ENCODE results near the gene OR51A4. TPM values are rescaled to one million over a fixed set of nuclear protein-coding genes. Genes with fewer than 3 reads are reported as not detected.
"Not testable (repeated sequence)": the region's sequence is repeated elsewhere in the genome, so short reads cannot be mapped to it uniquely, and the experiment has no call there.

OR51A4 gene
- total RNA-seq, 4 donors from 2014 or later = not detected

DNA sequence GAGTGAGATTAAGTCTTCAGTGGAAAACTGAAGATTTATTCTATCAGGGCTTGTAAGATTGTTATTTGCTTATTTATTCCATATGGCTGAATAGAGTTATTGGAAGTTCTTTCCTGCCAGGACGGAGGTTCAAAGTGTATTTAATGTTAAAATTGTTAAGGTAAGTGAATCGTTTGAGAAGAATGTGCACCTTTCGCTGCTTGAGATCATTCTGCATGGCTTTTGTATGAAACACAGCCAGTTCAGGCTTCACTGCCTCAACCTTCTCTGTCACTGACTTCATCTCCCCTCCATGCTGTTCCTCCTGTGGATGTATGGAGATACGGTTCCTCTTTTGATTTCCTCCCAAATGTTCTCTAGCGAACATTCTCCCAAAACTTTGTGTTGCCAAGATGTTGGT, 28.0 kb upstream of the OR51A4 start:
- H3K4me3 ChIP-seq (ENCODE audit: low read depth, poor library complexity, severe bottlenecking) = no peak overlapping the region
- DNase-seq (ENCODE audit: low spot score in 2 of 2) = no peak
- intact Hi-C loops (cut with DNase I; ENCODE audit: low total_unique reads) = no loop called here
- no peak for TF ChIP-seq POLR2A (IDR thresholded peaks at IDR 0.05)
- TF ChIP-seq, protein P1, sequence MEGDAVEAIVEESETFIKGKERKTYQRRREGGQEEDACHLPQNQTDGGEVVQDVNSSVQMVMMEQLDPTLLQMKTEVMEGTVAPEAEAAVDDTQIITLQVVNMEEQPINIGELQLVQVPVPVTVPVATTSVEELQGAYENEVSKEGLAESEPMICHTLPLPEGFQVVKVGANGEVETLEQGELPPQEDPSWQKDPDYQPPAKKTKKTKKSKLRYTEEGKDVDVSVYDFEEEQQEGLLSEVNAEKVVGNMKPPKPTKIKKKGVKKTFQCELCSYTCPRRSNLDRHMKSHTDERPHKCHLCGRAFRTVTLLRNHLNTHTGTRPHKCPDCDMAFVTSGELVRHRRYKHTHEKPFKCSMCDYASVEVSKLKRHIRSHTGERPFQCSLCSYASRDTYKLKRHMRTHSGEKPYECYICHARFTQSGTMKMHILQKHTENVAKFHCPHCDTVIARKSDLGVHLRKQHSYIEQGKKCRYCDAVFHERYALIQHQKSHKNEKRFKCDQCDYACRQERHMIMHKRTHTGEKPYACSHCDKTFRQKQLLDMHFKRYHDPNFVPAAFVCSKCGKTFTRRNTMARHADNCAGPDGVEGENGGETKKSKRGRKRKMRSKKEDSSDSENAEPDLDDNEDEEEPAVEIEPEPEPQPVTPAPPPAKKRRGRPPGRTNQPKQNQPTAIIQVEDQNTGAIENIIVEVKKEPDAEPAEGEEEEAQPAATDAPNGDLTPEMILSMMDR (IDR thresholded peaks at IDR 0.05) = no peak
- 73 to 74% methylated on average over 5 of the region's 5 CpGs for WGBS, 2 donors

DNA sequence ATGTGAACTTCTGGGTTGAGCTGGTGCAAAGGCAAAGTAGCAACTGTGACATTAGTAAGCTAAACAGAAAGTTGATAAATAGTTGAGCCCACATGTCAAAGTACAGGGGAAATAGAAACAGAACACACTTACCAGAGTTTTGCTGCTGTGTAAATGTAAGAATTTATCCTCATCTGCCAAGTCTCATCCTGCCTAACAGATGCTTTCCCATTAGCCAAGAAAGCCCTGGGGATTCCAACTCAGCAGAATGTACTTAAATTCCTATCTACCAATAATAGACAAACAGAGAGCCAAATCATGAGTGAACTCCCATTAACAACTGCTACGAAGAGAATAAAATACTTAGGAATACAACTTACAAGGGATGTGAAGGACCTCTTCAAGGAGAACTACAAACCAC, 15.4 kb upstream of the OR51A4 start:
- no peak for DNase-seq (ENCODE audit: low spot score in 2 of 2)
- 53 to 77% methylated on average over 1 of the region's 1 CpG for WGBS, 2 donors
- H3K4me3 ChIP-seq (ENCODE audit: low read depth, poor library complexity, severe bottlenecking) = no peak overlapping the region
- TF ChIP-seq, protein P1 (IDR thresholded peaks at IDR 0.05) = no peak
- TF ChIP-seq POLR2A (IDR thresholded peaks at IDR 0.05) = no peak
- intact Hi-C loops (cut with DNase I; ENCODE audit: low total_unique reads) = no loop called here

DNA sequence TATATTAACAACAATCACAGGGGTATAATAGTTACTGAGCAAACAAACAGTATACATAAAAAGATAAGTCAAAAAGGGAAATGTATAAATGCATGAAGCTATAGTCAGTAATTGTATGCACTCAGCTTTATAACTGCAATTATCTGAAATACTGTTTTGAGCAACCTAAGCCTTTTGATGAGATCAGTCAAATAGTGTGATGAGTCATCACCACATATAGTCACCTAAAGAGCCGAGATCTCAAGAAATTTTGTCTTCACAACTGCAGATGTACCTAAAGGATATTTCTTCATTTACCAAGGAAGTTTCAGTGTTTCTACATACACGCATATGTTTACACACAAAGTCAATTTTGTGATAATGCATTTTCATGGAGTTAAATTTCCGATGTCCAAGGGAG, 13.5 kb upstream of the OR51A4 start:
- no peak for TF ChIP-seq POLR2A (IDR thresholded peaks at IDR 0.05)
- TF ChIP-seq, protein P1 (IDR thresholded peaks at IDR 0.05) = no peak
- 82 to 89% methylated on average over 3 of the region's 3 CpGs for WGBS, 2 donors
- H3K4me3 ChIP-seq (ENCODE audit: low read depth, poor library complexity, severe bottlenecking) = no peak overlapping the region
- intact Hi-C loops (cut with DNase I; ENCODE audit: low total_unique reads) = no loop called here
- DNase-seq (ENCODE audit: low spot score in 2 of 2) = no peak

DNA sequence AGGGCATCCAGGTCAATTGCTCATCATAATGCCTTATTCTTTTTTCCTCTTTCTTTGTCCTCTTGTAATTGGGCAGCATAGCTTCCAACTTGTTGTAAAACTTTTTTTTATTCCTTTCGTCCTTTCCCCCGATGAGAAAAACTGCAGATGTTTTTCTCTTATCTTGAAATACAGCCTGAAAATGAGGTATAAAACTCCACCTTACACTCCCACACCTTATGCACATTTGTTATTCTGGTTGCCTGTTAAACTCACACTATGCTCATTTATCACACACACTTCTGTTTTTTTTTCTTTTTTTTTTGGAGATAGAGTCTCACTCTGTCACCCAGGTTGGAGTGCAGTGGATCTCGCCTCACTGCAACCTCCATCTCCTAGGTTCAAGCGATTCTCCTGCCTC, 10.0 kb upstream of the OR51A4 start:
- no peak overlapping the region for H3K4me3 ChIP-seq (ENCODE audit: low read depth, poor library complexity, severe bottlenecking)
- 89 to 92% methylated on average over 4 of the region's 4 CpGs for WGBS, 2 donors
- TF ChIP-seq, protein P1 (IDR thresholded peaks at IDR 0.05) = no peak
- TF ChIP-seq POLR2A (IDR thresholded peaks at IDR 0.05) = no peak
- intact Hi-C loops (cut with DNase I; ENCODE audit: low total_unique reads) = no loop called here
- no peak for DNase-seq (ENCODE audit: low spot score in 2 of 2)

DNA sequence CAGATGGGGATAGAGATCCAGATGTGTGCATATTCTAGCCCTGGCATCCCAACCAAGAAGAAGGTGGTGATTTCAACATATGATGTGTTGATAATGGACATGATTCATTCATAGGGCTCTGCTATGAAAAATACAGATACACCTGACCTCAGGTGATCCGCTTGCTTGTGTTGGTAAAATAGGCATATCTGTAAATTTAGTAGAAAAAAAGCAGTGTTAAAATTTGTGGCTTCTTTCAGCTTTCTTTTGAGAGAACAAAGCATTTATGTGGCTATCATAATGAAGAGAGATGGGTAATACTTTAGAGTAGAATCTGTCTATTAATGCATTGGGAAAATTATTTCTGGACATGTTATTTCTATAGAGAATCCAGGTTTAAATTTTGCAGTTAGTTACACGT, 8.2 kb upstream of the OR51A4 start, which contains the start of gene OR51A2:
Gene OR51A2 (minus strand): TSS at position 101 of the 400 bp plus-strand sequence. CDS start 0 bp downstream, at position 101.
- H3K4me3 ChIP-seq (ENCODE audit: low read depth, poor library complexity, severe bottlenecking); DNase-seq (ENCODE audit: low spot score in 2 of 2); intact Hi-C loops (cut with DNase I; ENCODE audit: low total_unique reads): not testable (repeated sequence)
- 63 to 69% methylated on average over 2 of the region's 2 CpGs for WGBS, 2 donors

DNA sequence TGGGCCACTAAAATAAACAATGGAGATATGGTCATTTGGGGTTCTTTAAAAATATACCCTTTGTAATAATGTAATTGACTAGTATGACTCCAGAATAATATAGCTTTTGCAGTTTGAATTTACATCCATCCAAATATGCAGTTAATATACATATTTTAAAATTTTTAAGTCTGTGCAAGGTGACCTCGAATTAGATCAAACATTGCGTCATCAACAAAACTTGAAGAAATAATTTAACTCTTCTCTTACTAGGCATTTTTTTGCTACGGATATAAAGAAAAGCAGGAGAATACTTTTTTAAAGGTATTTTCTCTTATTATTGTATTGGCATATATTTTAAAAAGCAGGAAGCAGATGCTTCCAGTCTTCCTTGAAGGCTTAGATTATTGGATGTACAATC, 10.7 kb downstream of the OR51A4 start:
- no peak overlapping the region for H3K4me3 ChIP-seq (ENCODE audit: low read depth, poor library complexity, severe bottlenecking)
- no peak for DNase-seq (ENCODE audit: low spot score in 2 of 2)
- intact Hi-C loops (cut with DNase I; ENCODE audit: low total_unique reads) = no loop called here
- WGBS, 2 donors = 75 to 78% methylated on average over 3 of the region's 3 CpGs
- no peak for TF ChIP-seq POLR2A (IDR thresholded peaks at IDR 0.05)
- TF ChIP-seq, protein P1 (IDR thresholded peaks at IDR 0.05) = no peak
